NT2/D1 (cell line): Measurements from ENCODE around the gene STPG4.
A peak's percentile ranks its signal among the peaks of the same experiment; 100 is the strongest.

Experiments used
- DNase-seq: peaks from one replicate; pipeline ENCODE4 v3.0.0-alpha.2; 2011; ENCODE audit warnings: low read depth, low spot score
- H3K27me3 ChIP-seq: 2 replicates; pipeline ENCODE4 v1.6.0; 2011; ENCODE audit warnings: mild to moderate bottlenecking; ENCODE audit not compliant: insufficient read length, insufficient read depth
- H3K36me3 ChIP-seq: 2 replicates; pipeline ENCODE4 v1.6.1; 2011; ENCODE audit warnings: mild to moderate bottlenecking, low read length, mixed read lengths; ENCODE audit not compliant: insufficient read depth, insufficient read length
- H3K4me1 ChIP-seq: 2 replicates; pipeline ENCODE4 v1.5.1; 2011; ENCODE audit not compliant: insufficient read depth, insufficient read length
- H3K4me3 ChIP-seq: 2 replicates; pipeline ENCODE4 v1.5.1; 2011; ENCODE audit warnings: low read depth; ENCODE audit not compliant: insufficient read length
- H3K9ac ChIP-seq: 2 replicates; pipeline ENCODE4 v1.6.0; 2011; ENCODE audit warnings: low read depth; ENCODE audit not compliant: insufficient read length
- H3K9me3 ChIP-seq: 2 replicates; pipeline ENCODE4 v1.5.1; 2011; ENCODE audit warnings: mild to moderate bottlenecking, low read length; ENCODE audit not compliant: insufficient read depth
- SUZ12 ChIP-seq: IDR thresholded peaks from 2 replicates; pipeline ENCODE4 v1.6.1; 2011; ENCODE audit not compliant: insufficient read length, insufficient read depth; ENCODE audit errors: extremely low read depth
- YY1 ChIP-seq: IDR thresholded peaks from 2 replicates; pipeline ENCODE4 v1.6.1; 2011; ENCODE audit not compliant: insufficient read length, insufficient read depth
- ZNF274 ChIP-seq: IDR thresholded peaks from 2 replicates; pipeline ENCODE4 v1.6.1; 2011; ENCODE audit warnings: mild to moderate bottlenecking, low read depth, low read length

The STPG4 gene

GRCh38 chr2:47083485-47083884 lies 71.6 kb downstream of the STPG4 start:
- H3K4me3 ChIP-seq: no peak overlapping the region
- no peaks in the 10 kb centered on the region for H3K9me3 ChIP-seq
- DNase-seq: no peak
- no peak overlapping the region for H3K9ac ChIP-seq
- TF ChIP-seq ZNF274 (no peak), YY1 (no peak), SUZ12 (no peak)
- no peaks in the 10 kb centered on the region for H3K36me3 ChIP-seq
- no peaks in the 10 kb centered on the region for H3K27me3 ChIP-seq
- peaks cover 16% of the 10 kb centered on the region for H3K4me1 ChIP-seq

DNA sequence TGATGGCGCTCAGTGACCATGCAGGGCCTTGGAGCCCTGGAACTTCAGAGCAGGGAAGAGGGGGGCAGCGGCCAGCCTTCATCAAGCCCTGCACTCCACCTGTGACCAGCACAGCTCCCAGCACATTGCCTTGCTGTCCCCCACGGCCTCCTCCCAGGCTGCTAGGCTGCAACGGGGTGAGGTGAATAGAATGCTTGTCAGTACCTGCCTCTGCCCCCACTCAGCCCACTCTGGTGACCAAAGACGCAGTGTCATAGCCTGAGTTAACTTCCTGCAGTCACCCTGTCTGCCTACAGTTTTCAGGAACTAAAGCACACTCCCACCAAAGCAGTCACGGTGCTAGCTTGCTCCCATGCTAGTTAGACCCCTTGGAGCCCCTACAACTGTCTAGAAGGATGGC lies 72.1 kb downstream of the STPG4 start:
- Histone ChIP-seq H3K4me3 (no peak overlapping the region), H3K9ac (no peak overlapping the region), H3K4me1 (peaks cover 18% of the 10 kb centered on the region), H3K36me3 (no peaks in the 10 kb centered on the region), H3K27me3 (no peaks in the 10 kb centered on the region), H3K9me3 (no peaks in the 10 kb centered on the region)
- no peak for TF ChIP-seq SUZ12
- no peak for TF ChIP-seq ZNF274
- no peak for TF ChIP-seq YY1
- DNase-seq: no peak

GRCh38 chr2:47080888-47081301 lies 74.2 kb downstream of the STPG4 start:
- H3K36me3 ChIP-seq: no peaks in the 10 kb centered on the region
- H3K9me3 ChIP-seq: no peaks in the 10 kb centered on the region
- no peak for DNase-seq
- TF ChIP-seq YY1 (no peak), SUZ12 (no peak), ZNF274 (no peak)
- H3K27me3 ChIP-seq: no peaks in the 10 kb centered on the region
- no peak overlapping the region for H3K4me3 ChIP-seq
- H3K4me1 ChIP-seq: peaks cover 27% of the 10 kb centered on the region
- H3K9ac ChIP-seq: no peak overlapping the region

- Histone ChIP-seq H3K4me1 (peaks cover 32% of the 10 kb centered on the region), H3K9me3 (no peaks in the 10 kb centered on the region), H3K4me3 (no peak overlapping the region), H3K27me3 (no peaks in the 10 kb centered on the region), H3K9ac (peak overlapping the region; percentile 51), H3K36me3 (no peaks in the 10 kb centered on the region)
- TF ChIP-seq SUZ12: no peak
- no peak for DNase-seq
Observed at GRCh38 chr2:47079515-47080412, 75.3 kb downstream of the STPG4 start.

GRCh38 chr2:47078541-47079482 lies 76.3 kb downstream of the STPG4 start:
- TF ChIP-seq SUZ12: no peak
- no peak for TF ChIP-seq ZNF274
- TF ChIP-seq YY1: no peak
- Histone ChIP-seq H3K4me3 (no peak overlapping the region), H3K36me3 (peaks cover 8% of the 10 kb centered on the region), H3K4me1 (peaks cover 31% of the 10 kb centered on the region), H3K9me3 (no peaks in the 10 kb centered on the region), H3K27me3 (no peaks in the 10 kb centered on the region), H3K9ac (no peak overlapping the region)
- peak; percentile 70 for DNase-seq

GRCh38 chr2:47077442-47078117 lies 77.5 kb downstream of the STPG4 start:
- Histone ChIP-seq H3K4me3 (no peak overlapping the region), H3K9ac (peak overlapping the region; percentile 34), H3K36me3 (peaks cover 14% of the 10 kb centered on the region), H3K4me1 (peaks cover 28% of the 10 kb centered on the region), H3K27me3 (no peaks in the 10 kb centered on the region), H3K9me3 (no peaks in the 10 kb centered on the region)
- DNase-seq: no peak
- TF ChIP-seq SUZ12: no peak
- TF ChIP-seq ZNF274: no peak
- TF ChIP-seq YY1: no peak
